ENCODE results near the gene STK4.
"Not testable (repeated sequence)": the region's sequence is repeated elsewhere in the genome, so short reads cannot be mapped to it uniquely, and the experiment has no call there.

Gene STK4

DNA sequence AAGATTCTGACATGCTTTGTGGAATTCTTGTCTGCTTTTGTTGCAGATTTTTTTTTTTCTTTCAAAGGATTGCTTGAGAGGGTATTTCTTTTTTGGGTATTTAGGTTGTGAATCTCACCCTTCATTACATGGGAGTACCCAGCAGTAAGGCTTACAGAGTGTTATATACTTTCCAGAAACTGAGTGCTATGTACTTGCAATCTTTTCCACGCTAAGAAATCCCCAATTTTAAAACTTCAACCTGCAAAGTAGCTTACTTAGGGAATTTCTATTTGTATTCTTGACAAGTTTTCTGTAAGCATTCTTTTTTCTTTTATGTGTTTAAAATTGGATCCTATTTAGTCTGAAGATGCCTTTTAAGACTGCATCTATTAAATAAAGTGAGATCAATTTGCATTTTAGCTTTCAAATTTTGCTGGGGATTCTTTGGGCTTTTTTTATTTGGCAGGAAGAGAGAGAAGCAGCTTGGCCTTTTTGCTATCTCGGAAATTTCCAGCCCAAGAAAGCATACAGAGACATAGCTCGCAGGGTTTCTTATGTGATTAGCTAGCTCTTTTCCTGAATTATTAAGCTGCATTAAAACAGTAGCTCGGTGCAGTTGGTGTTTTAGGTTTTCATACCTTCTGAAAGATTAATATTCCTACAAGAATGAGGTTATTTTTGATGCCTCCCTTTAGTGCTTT lies 92.0 kb downstream of the STK4 start:
- DNase-seq = no peak

DNA sequence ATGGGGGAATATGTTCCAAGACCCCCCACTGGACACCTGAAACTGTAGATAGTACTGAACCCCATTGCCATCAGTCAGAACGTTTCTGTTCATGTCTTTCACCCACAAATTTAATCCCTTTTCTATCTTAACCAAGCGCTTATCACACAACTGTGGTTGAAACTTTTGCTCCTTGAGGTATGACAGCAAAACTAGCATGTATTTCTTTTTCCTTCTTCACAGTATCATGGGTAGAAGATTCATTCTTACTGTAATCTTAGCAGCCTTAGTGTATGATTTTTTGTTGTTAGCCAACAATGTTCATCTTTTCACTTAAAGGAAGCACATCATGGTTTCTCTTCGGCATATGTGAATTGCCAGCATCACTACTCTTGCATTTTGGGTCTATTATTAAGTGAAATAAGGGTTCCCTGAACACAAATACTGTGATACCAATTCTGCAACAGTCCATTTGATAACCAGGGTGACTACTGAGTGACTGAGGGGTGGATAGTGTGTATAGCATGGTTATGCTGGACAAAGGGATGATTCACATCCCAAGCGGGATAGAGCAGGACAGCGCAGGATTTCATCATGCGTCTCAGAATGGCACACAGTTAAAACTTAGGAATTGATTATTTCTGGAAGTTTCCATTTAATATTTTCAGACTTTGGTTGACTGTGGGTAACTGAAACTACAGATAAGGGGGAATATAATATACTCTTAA lies 92.9 kb downstream of the STK4 start:
- DNase-seq = no peak

- no peak for DNase-seq
Observed at GRCh38 chr20:45060294-45060693, 94.0 kb downstream of the STK4 start.

GRCh38 chr20:45061244-45061643 lies 94.9 kb downstream of the STK4 start:
- DNase-seq = no peak

DNA sequence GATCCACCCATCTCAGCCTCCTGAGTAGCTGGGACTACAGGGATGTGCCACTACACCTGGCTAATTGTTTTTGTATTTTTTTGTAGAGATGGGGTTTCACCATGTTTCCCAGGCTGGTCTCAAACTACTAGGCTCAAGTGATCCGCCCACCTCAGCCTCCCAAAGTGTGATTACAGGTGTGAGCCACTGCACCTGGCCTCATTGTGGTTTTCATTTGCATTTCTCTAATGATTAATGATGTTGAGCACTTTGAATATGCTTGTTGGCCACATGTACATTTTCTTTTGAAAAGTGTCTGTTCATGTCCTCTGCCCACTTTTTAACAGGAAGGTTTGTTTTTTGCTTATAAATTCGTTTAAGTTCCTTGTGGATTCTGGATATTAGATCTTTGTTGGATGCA lies 96.8 kb downstream of the STK4 start:
- not testable (repeated sequence) for DNase-seq

DNA sequence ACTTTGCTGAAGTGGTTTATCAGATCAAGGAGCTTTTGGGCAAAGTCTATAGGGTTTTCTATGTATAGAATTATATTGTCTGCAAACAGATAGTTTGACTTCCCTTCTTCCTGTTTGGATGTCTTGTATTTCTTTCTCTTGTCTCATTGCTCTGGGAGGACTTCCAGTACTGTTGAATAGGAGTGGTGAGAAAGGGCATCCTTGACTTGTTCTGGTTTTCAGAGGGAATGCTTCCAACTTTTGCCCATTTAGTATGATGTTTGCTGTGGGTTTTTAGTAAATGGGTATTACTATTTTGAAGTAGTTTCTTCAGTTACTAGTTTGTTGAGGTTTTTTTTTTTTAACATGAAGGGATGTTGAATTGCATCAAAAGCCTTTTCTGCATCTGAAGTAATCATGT lies 98.5 kb downstream of the STK4 start:
- no peak for DNase-seq

- DNase-seq = no peak
Observed at GRCh38 chr20:45066372-45066771, 100.1 kb downstream of the STK4 start.

- DNase-seq = no peak
Observed at GRCh38 chr20:45067087-45067486, 100.8 kb downstream of the STK4 start.

- DNase-seq = no peak
Observed at GRCh38 chr20:45067558-45067957, 101.2 kb downstream of the STK4 start.

DNA sequence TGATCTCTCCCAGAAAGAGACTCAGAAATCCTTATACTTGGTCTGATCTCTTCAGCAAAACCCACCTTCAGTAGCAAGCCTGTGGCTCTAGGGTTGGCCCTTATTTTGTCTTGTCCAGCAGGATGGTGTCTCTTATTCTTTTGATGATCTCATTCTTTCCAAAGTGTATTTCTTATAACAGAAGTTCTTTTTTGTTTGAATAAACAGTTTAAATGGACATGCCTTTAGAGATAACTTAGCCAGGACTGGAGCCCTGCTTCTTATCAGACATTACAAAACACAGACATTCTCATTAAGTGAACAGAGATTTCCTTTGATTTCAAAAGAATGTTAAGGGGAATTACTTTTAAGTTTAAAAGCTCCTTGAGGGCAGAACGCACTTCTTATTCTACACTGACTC lies 102.9 kb downstream of the STK4 start:
- no peak for DNase-seq

DNA sequence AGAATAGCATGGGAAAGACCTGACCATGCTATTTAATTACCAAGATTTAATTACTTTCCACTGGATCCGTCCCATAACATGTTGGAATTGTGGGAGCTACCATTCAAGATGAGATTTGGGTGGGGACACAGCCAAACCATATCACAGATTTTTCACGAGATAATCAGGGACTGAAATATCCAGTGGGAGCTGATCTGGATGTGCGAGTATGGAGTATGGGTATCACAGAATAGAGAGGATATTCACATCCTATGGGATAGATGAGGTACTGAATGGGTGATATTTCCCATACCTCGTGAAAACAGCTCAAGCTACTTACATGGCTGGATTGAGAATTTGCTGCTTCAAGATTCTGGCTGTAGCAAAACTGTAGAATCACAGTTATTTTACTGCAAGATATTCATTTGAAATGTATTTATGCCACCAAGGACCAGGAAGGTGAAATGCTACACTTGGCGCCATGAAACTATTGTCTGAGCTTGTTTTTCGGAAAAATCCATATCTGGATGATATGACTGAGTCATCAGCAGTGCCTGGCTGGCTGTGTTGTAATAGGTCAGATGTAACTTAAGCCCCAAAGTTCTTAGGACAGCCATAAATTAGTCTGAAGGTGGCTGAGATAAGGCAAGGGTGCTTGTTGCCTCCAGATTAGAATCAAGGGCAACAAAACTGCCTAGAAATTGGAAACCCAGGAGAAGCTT lies 104.8 kb downstream of the STK4 start:
- no peak for DNase-seq

DNA sequence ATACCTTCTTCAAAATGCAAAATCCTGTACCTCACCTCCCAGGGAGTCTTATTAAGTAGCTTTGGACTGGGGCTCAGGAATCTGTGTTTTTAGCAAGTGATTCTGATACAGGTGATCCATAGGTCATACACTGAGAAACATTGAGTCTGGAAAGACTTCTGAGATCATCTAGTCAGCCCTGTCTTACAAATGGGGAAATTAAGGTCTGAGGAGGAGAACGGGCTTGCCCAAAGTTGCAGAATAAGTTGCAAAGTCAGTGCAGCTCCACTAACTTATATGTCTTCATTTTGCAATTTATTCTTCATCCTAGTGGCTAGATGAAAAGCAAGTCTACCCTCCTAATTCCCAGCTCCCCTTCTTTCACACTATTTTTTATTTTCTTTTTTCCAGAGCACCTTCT lies 105.8 kb downstream of the STK4 start:
- DNase-seq = no peak

GRCh38 chr20:45073221-45073620 lies 106.9 kb downstream of the STK4 start:
- DNase-seq = no peak

GRCh38 chr20:45077559-45077958 lies 111.2 kb downstream of the STK4 start:
- DNase-seq = no peak

DNA sequence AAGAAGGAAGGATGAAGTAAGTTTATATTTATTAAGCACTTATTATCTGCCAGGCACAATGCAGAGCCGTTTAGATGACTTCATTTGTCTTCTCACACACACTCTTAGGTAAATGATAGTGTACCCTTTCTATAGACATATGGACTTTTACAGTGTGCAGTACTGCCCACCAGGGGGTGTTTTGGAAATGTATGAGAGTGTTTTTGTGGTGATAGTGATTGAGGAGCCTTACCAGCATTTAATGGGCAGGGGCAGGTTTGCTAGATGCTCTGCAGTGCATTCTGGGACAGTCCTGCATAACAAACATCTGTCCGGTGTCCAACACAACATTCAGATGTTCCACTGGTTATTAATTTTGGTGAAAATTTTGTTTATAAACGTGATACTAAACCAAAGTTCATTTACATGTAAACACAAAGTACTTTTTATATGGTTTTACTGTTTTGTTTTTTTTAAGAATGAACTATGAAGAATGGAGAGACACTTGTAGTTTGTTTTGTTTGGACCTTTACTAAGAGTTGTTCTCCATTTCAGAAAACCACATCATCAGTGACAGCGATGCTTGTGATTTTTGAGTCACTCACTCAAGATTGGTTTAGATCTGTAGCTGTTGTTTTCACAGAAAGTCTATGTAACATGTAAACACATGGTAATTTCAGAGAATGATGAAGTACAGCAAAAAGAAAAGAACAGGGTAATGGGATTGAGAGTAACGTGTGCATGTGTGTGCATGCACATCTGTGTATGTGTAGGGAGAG lies 114.7 kb downstream of the STK4 start:
- DNase-seq = no peak

DNA sequence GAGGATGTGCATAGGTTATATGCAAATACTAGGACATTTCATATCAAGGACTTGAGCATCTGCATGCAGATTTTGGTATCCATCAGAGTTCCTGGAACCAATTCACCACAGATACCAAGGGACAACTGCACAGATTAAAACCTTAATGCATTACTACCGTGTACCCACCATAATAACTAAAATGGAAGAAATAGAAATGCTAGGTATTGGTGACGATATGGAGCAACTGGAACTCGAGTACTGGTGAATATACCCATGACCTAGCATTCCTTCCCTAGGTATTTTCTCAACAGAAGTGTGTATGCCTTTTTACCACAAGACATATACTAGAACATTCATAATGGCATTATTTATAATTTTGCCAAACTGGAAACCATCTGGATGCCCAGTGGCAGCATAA lies 116.2 kb downstream of the STK4 start:
- DNase-seq = no peak

- DNase-seq = no peak
Observed at GRCh38 chr20:45083127-45083526, 116.8 kb downstream of the STK4 start.

GRCh38 chr20:45085289-45085688 lies 119.0 kb downstream of the STK4 start:
- DNase-seq = no peak

- no peak for DNase-seq
Observed at GRCh38 chr20:45085867-45086266, 119.6 kb downstream of the STK4 start.

DNA sequence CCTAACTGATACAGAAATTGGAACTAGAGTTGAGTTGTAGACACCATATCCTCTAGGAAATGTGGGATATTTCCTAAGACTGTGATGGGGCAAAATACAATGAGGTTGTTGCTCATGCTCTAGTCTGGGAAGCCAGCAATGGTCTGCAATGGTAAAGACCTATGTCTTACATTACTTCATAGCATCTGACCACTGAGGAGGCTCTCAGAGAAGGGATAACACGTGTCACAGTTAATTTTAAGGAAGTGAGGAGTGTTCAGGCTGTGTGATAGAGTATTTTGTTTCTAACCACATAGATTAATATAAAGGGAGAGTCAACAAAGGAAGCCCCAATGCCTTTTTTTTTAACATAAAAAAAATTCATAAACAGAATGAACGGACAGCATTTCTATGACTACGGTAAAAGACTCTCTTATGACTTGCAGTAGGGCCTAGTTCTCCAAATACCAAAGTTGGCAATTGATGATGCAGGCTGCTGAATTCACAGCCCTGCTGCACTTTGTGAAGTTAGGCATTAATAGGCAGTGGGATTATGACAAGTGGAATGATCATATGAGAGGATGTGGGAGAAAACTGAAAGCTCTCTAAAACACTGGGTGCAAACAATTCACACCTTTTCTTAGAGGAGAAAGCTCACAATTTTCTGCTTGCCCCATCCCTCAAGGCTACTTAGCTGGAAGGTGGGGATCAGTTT lies 120.9 kb downstream of the STK4 start:
- DNase-seq = no peak

- DNase-seq = no peak
Observed at GRCh38 chr20:45087814-45088213, 121.5 kb downstream of the STK4 start.

DNA sequence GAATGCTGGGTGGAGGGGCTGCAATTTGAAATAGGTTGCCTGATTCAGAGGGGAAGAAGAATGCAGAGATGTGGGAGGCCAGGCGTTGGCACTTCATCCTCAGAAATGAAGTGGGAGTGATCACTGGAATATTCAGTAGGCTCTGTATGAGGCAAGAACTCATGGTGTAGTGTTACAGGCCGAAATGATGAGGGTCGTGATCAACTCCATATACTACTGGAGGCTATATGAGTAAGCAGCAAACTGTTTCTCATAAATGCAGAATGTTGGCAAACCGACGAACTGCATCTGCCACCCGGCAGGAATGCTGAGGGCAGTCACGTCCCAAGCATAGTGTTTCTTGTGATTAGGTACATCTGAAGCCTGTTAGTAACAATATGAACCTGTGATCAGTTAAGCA lies 121.9 kb downstream of the STK4 start:
- no peak for DNase-seq

DNA sequence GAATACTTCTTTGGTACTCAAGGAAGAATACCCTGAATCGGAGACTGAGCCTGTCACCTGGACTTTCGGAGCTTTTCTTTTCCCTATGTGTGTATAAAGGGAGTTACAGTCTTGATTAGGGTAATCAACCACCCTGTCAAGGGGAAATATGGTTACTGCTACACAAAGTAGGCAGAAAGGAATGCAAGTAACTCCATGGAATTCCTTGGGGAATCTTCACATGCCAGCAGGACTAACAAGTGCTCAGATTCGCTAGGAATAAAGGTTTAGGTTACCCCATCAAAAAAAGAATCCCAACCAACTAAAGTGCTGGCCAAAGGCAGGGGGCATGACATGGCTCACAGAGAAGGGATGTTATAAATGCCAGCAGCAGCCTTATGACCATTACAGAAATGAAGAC lies 124.2 kb downstream of the STK4 start:
- DNase-seq = no peak

Measured in stimulated activated CD4-positive, alpha-beta T cell treated with anti-CD3 and anti-CD28 coated beads, Interleukin-1b, Interleukin-23, amount 100 ng/mL, for 48 hours (primary cell).